WTC11 (cell line): Measurements from ENCODE around the gene CRADD. TPM values are rescaled to one million over a fixed set of nuclear protein-coding genes. Genes with fewer than 3 reads are reported as not detected.

ENCODE experiments used
- ATAC-seq: fragments of 200-7000 bp; cut with Tn5 transposase; 2 replicates; pipeline ENCODE4 v1.10.0; 2021; ENCODE audit warnings: mild to moderate bottlenecking, moderate library complexity
- CTCF ChIA-PET: fragments of 300-600 bp; sonication (Branson Sonifier 250); formaldehyde crosslinking; loops from one replicate; lab custom pipeline; 2021; ENCODE audit warnings: antibody characterized with exemption; lab: Charles Lee
- POLR2A ChIA-PET: fragments of 350-600 bp; sonication (Branson Sonifier 250); formaldehyde crosslinking; loops from one replicate; lab custom pipeline; 2021; ENCODE audit warnings: antibody characterized with exemption; lab: Charles Lee
- DNase-seq: peaks from one replicate; pipeline ENCODE4 v3.0.0; 2021; ENCODE audit warnings: low spot score
- H3K27ac Mint-ChIP-seq: 2 replicates; pipeline ENCODE4 v1.8.0; 2021; ENCODE audit warnings: mixed read lengths
- H3K27me3 Mint-ChIP-seq: 2 replicates; pipeline ENCODE4 v1.8.0; 2021; ENCODE audit warnings: low read depth, mild to moderate bottlenecking, moderate library complexity, mixed read lengths
- H3K36me3 Mint-ChIP-seq: 2 replicates; pipeline ENCODE4 v1.8.0; 2021; ENCODE audit warnings: mixed read lengths
- H3K4me1 Mint-ChIP-seq: 2 replicates; pipeline ENCODE4 v1.8.0; 2022; ENCODE audit warnings: mixed read lengths
- H3K4me3 Mint-ChIP-seq: 2 replicates; pipeline ENCODE4 v1.8.0; 2021; ENCODE audit warnings: mild to moderate bottlenecking, moderate library complexity, mixed read lengths
- H3K9me3 Mint-ChIP-seq: 2 replicates; pipeline ENCODE4 v1.8.0; 2021; ENCODE audit warnings: mixed read lengths
- ESRRA ChIP-seq: sonication (generic); formaldehyde crosslinking; IDR thresholded peaks from 2 replicates; pipeline ENCODE4 v1.8.1; 2022; ENCODE audit warnings: mild to moderate bottlenecking, missing genetic modification reagents, borderline replicate concordance
- FOXP1 ChIP-seq: sonication (generic); formaldehyde crosslinking; IDR thresholded peaks from 2 replicates; pipeline ENCODE4 v1.8.0; 2022; ENCODE audit warnings: missing genetic modification reagents, mild to moderate bottlenecking, moderate library complexity, borderline replicate concordance
- GABPB1 ChIP-seq: sonication (generic); formaldehyde crosslinking; IDR thresholded peaks from 2 replicates; pipeline ENCODE4 v1.8.1; 2023; ENCODE audit warnings: mild to moderate bottlenecking, missing genetic modification reagents
- HMGA2 ChIP-seq: fragments of 250-450 bp; sonication (Bioruptor Pico); IDR thresholded peaks from 2 replicates; pipeline ENCODE4 v1.4.0; 2021; ENCODE audit warnings: mild to moderate bottlenecking, moderate library complexity
- IRF2 ChIP-seq: sonication (generic); formaldehyde crosslinking; IDR thresholded peaks from 2 replicates; pipeline ENCODE4 v1.8.0; 2022; ENCODE audit warnings: low read depth, missing genetic modification reagents, borderline replicate concordance
- KAT7 ChIP-seq: sonication (generic); formaldehyde crosslinking; IDR thresholded peaks from 2 replicates; pipeline ENCODE4 v1.8.1; 2023; ENCODE audit warnings: missing genetic modification reagents, mild to moderate bottlenecking, borderline replicate concordance
- NFE2L1 ChIP-seq: sonication (generic); formaldehyde crosslinking; IDR thresholded peaks from 2 replicates; pipeline ENCODE4 v1.8.1; 2023; ENCODE audit warnings: missing genetic modification reagents
- OVOL2 ChIP-seq: fragments of 250-450 bp; sonication (Bioruptor Pico); IDR thresholded peaks from 2 replicates; pipeline ENCODE4 v1.9.0; 2021; ENCODE audit warnings: mild to moderate bottlenecking, borderline replicate concordance
- SMAD4 ChIP-seq: sonication (generic); formaldehyde crosslinking; IDR thresholded peaks from 2 replicates; pipeline ENCODE4 v1.8.0; 2022; ENCODE audit warnings: mild to moderate bottlenecking, missing genetic modification reagents
- ZNF281 ChIP-seq: sonication (generic); formaldehyde crosslinking; IDR thresholded peaks from 2 replicates; pipeline ENCODE4 v1.8.0; 2023; ENCODE audit warnings: mild to moderate bottlenecking, missing genetic modification reagents
- ZNF317 ChIP-seq: sonication (generic); formaldehyde crosslinking; IDR thresholded peaks from 2 replicates; pipeline ENCODE4 v1.8.1; 2023; ENCODE audit warnings: low read depth, mild to moderate bottlenecking, moderate library complexity, missing genetic modification reagents, borderline replicate concordance
- ZNF396 ChIP-seq: fragments of 250-450 bp; sonication (Bioruptor Pico); IDR thresholded peaks from 2 replicates; pipeline ENCODE4 v1.8.0; 2021; ENCODE audit warnings: mild to moderate bottlenecking, moderate library complexity, borderline replicate concordance
- total RNA-seq: library from RNA; stranded (reverse); gene quantifications from 3 replicates; pipeline ENCODE4 v1.2.3, GENCODE V29; 2021
- TF ChIP-seq, protein P1 (sequence below): sonication (generic); formaldehyde crosslinking; conservative IDR thresholded peaks from 2 replicates; pipeline ENCODE4 v1.8.1; 2023; ENCODE audit warnings: mild to moderate bottlenecking, low read depth, missing genetic modification reagents, moderate library complexity
- TF ChIP-seq, protein P2 (sequence below): sonication (generic); formaldehyde crosslinking; IDR thresholded peaks from 2 replicates; pipeline ENCODE4 v1.8.0; 2023; ENCODE audit warnings: missing genetic modification reagents
- TF ChIP-seq, protein P3 (sequence below): sonication (generic); formaldehyde crosslinking; IDR thresholded peaks from 2 replicates; pipeline ENCODE4 v1.8.1; 2022; ENCODE audit warnings: mild to moderate bottlenecking, moderate library complexity, missing genetic modification reagents
- TF ChIP-seq, protein P4 (sequence below): sonication (generic); formaldehyde crosslinking; IDR thresholded peaks from 2 replicates; pipeline ENCODE4 v1.8.1; 2023; ENCODE audit warnings: mild to moderate bottlenecking, missing genetic modification reagents
- TF ChIP-seq, protein P5 (sequence below): sonication (generic); formaldehyde crosslinking; IDR thresholded peaks from 2 replicates; pipeline ENCODE4 v1.8.0; 2022; ENCODE audit warnings: missing genetic modification reagents
- TF ChIP-seq, protein P6 (sequence below): fragments of 250-450 bp; sonication (Bioruptor Pico); IDR thresholded peaks from 2 replicates; pipeline ENCODE4 v1.9.0; 2021; ENCODE audit warnings: mild to moderate bottlenecking, borderline replicate concordance

CRADD gene
- total RNA-seq, 1 experiment from 2014 or later: 11.6 TPM

DNA sequence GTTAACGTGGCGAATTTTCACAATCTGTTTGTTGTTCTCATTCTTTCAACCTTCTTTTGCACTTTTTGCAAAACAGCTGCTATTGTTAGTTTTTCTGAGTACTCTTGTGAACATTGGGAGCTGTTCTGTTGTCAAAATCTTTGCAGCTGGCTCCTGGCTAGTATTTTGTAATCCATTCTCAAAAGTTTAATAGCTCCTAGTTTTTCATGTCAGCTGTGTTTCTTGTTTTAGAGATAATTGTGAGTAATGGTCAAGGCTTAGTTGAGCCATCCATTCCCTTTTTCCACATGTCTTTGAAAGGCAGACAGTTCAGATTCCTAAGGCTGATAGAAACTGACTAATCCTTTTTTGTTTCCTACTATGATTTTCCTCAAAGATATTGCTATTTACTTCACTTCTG, 39.1 kb upstream of the CRADD start (continued):
- TF ChIP-seq, protein P1, sequence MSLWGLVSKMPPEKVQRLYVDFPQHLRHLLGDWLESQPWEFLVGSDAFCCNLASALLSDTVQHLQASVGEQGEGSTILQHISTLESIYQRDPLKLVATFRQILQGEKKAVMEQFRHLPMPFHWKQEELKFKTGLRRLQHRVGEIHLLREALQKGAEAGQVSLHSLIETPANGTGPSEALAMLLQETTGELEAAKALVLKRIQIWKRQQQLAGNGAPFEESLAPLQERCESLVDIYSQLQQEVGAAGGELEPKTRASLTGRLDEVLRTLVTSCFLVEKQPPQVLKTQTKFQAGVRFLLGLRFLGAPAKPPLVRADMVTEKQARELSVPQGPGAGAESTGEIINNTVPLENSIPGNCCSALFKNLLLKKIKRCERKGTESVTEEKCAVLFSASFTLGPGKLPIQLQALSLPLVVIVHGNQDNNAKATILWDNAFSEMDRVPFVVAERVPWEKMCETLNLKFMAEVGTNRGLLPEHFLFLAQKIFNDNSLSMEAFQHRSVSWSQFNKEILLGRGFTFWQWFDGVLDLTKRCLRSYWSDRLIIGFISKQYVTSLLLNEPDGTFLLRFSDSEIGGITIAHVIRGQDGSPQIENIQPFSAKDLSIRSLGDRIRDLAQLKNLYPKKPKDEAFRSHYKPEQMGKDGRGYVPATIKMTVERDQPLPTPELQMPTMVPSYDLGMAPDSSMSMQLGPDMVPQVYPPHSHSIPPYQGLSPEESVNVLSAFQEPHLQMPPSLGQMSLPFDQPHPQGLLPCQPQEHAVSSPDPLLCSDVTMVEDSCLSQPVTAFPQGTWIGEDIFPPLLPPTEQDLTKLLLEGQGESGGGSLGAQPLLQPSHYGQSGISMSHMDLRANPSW: no peak
- TF ChIP-seq, protein P2, sequence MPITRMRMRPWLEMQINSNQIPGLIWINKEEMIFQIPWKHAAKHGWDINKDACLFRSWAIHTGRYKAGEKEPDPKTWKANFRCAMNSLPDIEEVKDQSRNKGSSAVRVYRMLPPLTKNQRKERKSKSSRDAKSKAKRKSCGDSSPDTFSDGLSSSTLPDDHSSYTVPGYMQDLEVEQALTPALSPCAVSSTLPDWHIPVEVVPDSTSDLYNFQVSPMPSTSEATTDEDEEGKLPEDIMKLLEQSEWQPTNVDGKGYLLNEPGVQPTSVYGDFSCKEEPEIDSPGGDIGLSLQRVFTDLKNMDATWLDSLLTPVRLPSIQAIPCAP (CRISPR knock-in tag): no peak
- TF ChIP-seq ESRRA (no peak), ZNF396 (CRISPR knock-in tag) (no peak), ZNF281 (CRISPR knock-in tag) (no peak), SMAD4 (CRISPR knock-in tag) (no peak), HMGA2 (no peak)
- TF ChIP-seq, protein P3, sequence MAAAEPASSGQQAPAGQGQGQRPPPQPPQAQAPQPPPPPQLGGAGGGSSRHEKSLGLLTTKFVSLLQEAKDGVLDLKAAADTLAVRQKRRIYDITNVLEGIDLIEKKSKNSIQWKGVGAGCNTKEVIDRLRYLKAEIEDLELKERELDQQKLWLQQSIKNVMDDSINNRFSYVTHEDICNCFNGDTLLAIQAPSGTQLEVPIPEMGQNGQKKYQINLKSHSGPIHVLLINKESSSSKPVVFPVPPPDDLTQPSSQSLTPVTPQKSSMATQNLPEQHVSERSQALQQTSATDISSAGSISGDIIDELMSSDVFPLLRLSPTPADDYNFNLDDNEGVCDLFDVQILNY (CRISPR knock-in tag): no peak

DNA sequence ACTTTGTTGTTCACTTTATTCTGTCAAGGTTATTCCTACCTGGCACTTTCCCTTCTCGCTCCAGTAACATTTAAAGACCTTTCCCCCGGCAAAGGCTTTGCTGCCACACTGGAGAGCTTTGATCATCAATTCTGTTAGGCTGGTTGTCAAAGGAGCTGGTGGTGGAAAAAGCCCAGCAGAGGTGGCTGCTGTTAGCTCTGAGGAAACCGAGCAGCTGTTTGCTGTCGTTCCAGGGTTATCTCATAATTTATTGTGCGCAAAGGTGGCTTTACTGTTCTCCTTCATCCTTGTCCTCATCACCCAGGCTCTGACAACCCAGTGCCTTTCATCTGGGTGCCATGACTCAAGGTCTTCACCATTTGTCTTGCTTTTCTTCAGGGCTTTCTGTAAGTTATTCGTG, 38.2 kb upstream of the CRADD start:
- POLR2A ChIA-PET: no interaction called here
- DNase-seq: no peak
- no peak overlapping the region for H3K4me3 Mint-ChIP-seq
- peaks cover 20% of the 10 kb centered on the region for H3K9me3 Mint-ChIP-seq
- H3K27ac Mint-ChIP-seq: no peak overlapping the region
- CTCF ChIA-PET: interaction anchor here (1.6 kb wide), 1 partner anchor 69 kb away, joined by 5 read pairs; no protein-coding TSS in a partner anchor
- H3K36me3 Mint-ChIP-seq: no peaks in the 10 kb centered on the region
- H3K27me3 Mint-ChIP-seq: peaks cover 4% of the 10 kb centered on the region; the same call in 1 of the 2 replicates
- ATAC-seq: no peak
- H3K4me1 Mint-ChIP-seq: peaks cover 10% of the 10 kb centered on the region
- TF ChIP-seq IRF2 (CRISPR knock-in tag) (no peak), OVOL2 (CRISPR knock-in tag) (no peak), NFE2L1 (CRISPR knock-in tag) (no peak), ZNF317 (CRISPR knock-in tag) (no peak), FOXP1 (CRISPR knock-in tag) (no peak), GABPB1 (no peak), KAT7 (no peak)
- TF ChIP-seq, protein P4, sequence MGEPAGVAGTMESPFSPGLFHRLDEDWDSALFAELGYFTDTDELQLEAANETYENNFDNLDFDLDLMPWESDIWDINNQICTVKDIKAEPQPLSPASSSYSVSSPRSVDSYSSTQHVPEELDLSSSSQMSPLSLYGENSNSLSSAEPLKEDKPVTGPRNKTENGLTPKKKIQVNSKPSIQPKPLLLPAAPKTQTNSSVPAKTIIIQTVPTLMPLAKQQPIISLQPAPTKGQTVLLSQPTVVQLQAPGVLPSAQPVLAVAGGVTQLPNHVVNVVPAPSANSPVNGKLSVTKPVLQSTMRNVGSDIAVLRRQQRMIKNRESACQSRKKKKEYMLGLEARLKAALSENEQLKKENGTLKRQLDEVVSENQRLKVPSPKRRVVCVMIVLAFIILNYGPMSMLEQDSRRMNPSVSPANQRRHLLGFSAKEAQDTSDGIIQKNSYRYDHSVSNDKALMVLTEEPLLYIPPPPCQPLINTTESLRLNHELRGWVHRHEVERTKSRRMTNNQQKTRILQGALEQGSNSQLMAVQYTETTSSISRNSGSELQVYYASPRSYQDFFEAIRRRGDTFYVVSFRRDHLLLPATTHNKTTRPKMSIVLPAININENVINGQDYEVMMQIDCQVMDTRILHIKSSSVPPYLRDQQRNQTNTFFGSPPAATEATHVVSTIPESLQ (CRISPR knock-in tag): no peak
- TF ChIP-seq, protein P5, sequence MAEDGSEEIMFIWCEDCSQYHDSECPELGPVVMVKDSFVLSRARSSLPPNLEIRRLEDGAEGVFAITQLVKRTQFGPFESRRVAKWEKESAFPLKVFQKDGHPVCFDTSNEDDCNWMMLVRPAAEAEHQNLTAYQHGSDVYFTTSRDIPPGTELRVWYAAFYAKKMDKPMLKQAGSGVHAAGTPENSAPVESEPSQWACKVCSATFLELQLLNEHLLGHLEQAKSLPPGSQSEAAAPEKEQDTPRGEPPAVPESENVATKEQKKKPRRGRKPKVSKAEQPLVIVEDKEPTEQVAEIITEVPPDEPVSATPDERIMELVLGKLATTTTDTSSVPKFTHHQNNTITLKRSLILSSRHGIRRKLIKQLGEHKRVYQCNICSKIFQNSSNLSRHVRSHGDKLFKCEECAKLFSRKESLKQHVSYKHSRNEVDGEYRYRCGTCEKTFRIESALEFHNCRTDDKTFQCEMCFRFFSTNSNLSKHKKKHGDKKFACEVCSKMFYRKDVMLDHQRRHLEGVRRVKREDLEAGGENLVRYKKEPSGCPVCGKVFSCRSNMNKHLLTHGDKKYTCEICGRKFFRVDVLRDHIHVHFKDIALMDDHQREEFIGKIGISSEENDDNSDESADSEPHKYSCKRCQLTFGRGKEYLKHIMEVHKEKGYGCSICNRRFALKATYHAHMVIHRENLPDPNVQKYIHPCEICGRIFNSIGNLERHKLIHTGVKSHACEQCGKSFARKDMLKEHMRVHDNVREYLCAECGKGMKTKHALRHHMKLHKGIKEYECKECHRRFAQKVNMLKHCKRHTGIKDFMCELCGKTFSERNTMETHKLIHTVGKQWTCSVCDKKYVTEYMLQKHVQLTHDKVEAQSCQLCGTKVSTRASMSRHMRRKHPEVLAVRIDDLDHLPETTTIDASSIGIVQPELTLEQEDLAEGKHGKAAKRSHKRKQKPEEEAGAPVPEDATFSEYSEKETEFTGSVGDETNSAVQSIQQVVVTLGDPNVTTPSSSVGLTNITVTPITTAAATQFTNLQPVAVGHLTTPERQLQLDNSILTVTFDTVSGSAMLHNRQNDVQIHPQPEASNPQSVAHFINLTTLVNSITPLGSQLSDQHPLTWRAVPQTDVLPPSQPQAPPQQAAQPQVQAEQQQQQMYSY (CRISPR knock-in tag): no peak
- TF ChIP-seq, protein P6, sequence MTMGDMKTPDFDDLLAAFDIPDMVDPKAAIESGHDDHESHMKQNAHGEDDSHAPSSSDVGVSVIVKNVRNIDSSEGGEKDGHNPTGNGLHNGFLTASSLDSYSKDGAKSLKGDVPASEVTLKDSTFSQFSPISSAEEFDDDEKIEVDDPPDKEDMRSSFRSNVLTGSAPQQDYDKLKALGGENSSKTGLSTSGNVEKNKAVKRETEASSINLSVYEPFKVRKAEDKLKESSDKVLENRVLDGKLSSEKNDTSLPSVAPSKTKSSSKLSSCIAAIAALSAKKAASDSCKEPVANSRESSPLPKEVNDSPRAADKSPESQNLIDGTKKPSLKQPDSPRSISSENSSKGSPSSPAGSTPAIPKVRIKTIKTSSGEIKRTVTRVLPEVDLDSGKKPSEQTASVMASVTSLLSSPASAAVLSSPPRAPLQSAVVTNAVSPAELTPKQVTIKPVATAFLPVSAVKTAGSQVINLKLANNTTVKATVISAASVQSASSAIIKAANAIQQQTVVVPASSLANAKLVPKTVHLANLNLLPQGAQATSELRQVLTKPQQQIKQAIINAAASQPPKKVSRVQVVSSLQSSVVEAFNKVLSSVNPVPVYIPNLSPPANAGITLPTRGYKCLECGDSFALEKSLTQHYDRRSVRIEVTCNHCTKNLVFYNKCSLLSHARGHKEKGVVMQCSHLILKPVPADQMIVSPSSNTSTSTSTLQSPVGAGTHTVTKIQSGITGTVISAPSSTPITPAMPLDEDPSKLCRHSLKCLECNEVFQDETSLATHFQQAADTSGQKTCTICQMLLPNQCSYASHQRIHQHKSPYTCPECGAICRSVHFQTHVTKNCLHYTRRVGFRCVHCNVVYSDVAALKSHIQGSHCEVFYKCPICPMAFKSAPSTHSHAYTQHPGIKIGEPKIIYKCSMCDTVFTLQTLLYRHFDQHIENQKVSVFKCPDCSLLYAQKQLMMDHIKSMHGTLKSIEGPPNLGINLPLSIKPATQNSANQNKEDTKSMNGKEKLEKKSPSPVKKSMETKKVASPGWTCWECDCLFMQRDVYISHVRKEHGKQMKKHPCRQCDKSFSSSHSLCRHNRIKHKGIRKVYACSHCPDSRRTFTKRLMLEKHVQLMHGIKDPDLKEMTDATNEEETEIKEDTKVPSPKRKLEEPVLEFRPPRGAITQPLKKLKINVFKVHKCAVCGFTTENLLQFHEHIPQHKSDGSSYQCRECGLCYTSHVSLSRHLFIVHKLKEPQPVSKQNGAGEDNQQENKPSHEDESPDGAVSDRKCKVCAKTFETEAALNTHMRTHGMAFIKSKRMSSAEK (CRISPR knock-in tag): no peak
